Astrocyte of the spinal cord (primary cell): ENCODE results near the gene KMT2C.
"Not testable (repeated sequence)": the region's sequence is repeated elsewhere in the genome, so short reads cannot be mapped to it uniquely, and the experiment has no call there.

Experiments
- DNase-seq: peaks from one replicate; pipeline ENCODE4 v3.0.0; 2011; ENCODE audit warnings: low read depth, low spot score
- H3K4me3 ChIP-seq: 2 replicates; pipeline ENCODE4 v1.5.1; 2011; ENCODE audit warnings: low read depth, mild to moderate bottlenecking, low read length, moderate library complexity
- CTCF ChIP-seq: IDR thresholded peaks from 2 replicates; pipeline ENCODE4 v1.5.1; 2012; ENCODE audit warnings: low read depth, mild to moderate bottlenecking, low read length, inconsistent platforms
- in situ Hi-C: cut with HindIII; loops from 2 replicates; pipeline ENCODE4 v1.10.0; 2017; ENCODE audit warnings: low sequenced_read_pairs

The KMT2C gene

GRCh38 chr7:152423991-152424347 is 11.8 kb downstream of the KMT2C start:
- no peak for TF ChIP-seq CTCF
- in situ Hi-C loops: no loop called here
- DNase-seq: no peak
- H3K4me3 ChIP-seq: no peak overlapping the region

DNA sequence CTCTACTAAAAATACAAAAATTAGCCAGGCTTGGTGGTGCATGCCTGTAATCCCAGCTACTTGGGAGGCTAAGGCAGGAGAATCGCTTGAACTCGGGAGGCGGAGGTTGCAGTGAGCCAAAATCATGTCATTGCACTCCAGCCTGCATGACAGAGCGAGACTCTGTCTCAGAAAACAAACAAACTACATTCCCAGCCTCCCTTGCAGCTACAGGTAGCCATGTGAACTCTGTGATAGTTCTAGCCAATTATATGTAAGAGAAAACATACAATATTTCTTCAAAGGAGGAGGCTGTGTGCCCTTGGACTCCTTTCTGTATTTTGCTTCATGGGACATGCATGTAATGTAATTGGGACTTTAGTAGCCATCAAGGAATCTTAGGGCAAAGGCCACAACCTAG is 12.6 kb downstream of the KMT2C start:
- H3K4me3 ChIP-seq, in situ Hi-C loops, DNase-seq: not testable (repeated sequence)

- in situ Hi-C loops, DNase-seq: not testable (repeated sequence)
These were observed 14.9 kb downstream of the KMT2C start for GRCh38 chr7:152420950-152421349.

GRCh38 chr7:152419473-152420429 is 16.1 kb downstream of the KMT2C start:
- no peak for DNase-seq
- TF ChIP-seq CTCF: no peak
- H3K4me3 ChIP-seq: no peak overlapping the region
- in situ Hi-C loops: no loop called here

More at GRCh38 chr7:152420950-152421349, 14.9 kb downstream of the KMT2C start:
- H3K4me3 ChIP-seq: not testable (repeated sequence)

DNA sequence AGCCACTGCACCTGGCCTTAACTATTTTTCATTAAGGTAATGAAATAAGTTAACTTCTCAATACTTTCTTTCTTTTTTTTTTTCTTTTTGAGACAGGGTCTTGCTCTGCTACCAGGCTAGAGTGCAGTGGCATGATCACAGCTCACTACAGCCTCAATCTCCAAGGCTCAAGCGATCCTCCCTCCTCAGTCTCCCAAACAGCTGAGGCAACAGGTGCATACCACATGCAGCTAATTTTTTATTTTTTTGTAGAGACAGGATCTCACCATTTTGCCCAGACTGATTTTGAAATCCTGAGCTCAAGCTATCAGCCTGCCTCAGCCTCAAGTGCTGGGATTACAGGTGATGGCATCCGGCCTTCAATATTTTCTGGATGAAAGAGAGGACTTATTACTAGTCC is 21.0 kb downstream of the KMT2C start:
- DNase-seq: no peak
- H3K4me3 ChIP-seq: no peak overlapping the region
- in situ Hi-C loops: no loop called here
- TF ChIP-seq CTCF: no peak

DNA sequence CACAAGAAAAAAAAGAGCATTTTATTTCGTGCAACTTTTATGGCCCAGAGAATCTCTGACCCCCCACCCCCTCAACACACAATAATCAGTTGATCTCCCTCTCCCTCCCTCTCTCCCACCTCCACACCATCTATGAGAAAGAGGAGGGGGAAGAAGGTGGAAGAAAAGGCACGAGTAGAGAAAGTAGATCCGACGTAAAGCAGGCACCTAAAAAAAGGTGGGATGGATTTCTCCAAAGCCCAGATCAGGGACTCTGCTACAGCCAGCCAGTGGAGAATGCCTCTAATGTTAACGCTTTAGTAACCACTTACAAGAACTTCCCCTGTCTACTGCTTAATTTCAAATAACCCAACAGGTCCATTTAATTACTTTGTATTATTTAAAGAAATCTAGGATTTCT is 24.4 kb downstream of the KMT2C start:
- DNase-seq: no peak
- H3K4me3 ChIP-seq: no peak overlapping the region
- in situ Hi-C loops: no loop called here
- no peak for TF ChIP-seq CTCF

DNA sequence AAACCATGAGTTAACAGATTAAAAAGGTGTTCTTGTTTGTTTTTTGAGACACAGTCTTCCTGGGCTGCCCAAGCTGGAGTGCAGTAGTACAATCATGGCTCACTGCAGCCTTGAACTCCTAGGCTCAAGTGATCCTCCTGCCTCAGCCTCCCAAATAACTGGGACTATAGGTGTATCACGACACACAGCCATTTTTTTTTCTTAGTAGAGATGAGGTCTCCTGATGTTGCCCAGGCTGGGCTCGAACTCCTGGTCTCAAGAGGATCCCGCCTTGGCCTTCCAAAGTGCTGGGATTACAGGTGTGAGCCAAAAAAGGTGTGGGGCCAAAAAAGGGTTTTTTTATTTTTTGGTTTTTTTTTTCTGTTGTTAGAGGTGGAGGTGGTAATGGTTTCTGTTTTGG is 29.3 kb downstream of the KMT2C start:
- in situ Hi-C loops: no loop called here
- H3K4me3 ChIP-seq: no peak overlapping the region
- no peak for TF ChIP-seq CTCF
- no peak for DNase-seq

GRCh38 chr7:152406030-152406429 is 29.8 kb downstream of the KMT2C start:
- in situ Hi-C loops, H3K4me3 ChIP-seq: not testable (repeated sequence)

More at GRCh38 chr7:152406030-152406429, 29.8 kb downstream of the KMT2C start:
- DNase-seq: not testable (repeated sequence)
